Tibial artery (tissue), 4 donors: ENCODE measurements around the gene CST1.
"Not testable (repeated sequence)": the region's sequence is repeated elsewhere in the genome, so short reads cannot be mapped to it uniquely, and the experiment has no call there.

Experiments used
- DNase-seq, 2 donors: peaks; one replicate each; pipeline ENCODE4 v3.0.0-alpha.2; 2019
- H3K27ac ChIP-seq, 2 donors: fragments of 200-600 bp; sonication (generic) in 1 of 2; 1 replicate in 1 of 2; 2 replicates in 1 of 2; pipeline ENCODE4 v1.5.1; 2018 to 2019; ENCODE audit warnings: mild to moderate bottlenecking in 1 of 2
- H3K27me3 ChIP-seq, 2 donors: fragments of 200-600 bp; sonication (generic) in 1 of 2; one replicate each; pipeline versions ENCODE4 v1.5.1 to v1.6.0; 2016 to 2019
- H3K36me3 ChIP-seq, 3 donors: fragments of 200-600 bp; sonication (generic) in 2 of 3; one replicate each; pipeline ENCODE4 v1.5.1; 2016 to 2019; ENCODE audit warnings: mild to moderate bottlenecking in 2 of 3
- H3K4me1 ChIP-seq, 4 donors: fragments of 200-600 bp; sonication (generic) in 2 of 4; 1 replicate in 3 of 4; 2 replicates in 1 of 4; pipeline ENCODE4 v1.5.1; 2016 to 2019
- H3K4me3 ChIP-seq, 2 donors: fragments of 200-600 bp; sonication (generic) in 1 of 2; 1 replicate in 1 of 2; 2 replicates in 1 of 2; pipeline ENCODE4 v1.5.1; 2018 to 2019; ENCODE audit warnings: mild to moderate bottlenecking in 2 of 2
- H3K9me3 ChIP-seq, 3 donors: fragments of 200-600 bp; sonication (generic) in 1 of 3; one replicate each; pipeline ENCODE4 v1.5.1; 2016 to 2019
- intact Hi-C: fragments of 100-400 bp; cut with DNase I; formaldehyde crosslinking; loops from one replicate; pipeline ENCODE4 v1.15.0; 2023; ENCODE audit warnings: low total_unique reads
- TF ChIP-seq, protein P1 (sequence below), 2 experiments: fragments of 200-600 bp in 1 of 2; fragments of 450-650 bp in 1 of 2; IDR thresholded peaks; one replicate each; pipeline ENCODE4 v1.5.1; 2017 to 2019; ENCODE audit warnings: antibody characterized with exemption in 2 of 2, mild to moderate bottlenecking in 1 of 2, moderate library complexity in 1 of 2

CST1 gene

DNA sequence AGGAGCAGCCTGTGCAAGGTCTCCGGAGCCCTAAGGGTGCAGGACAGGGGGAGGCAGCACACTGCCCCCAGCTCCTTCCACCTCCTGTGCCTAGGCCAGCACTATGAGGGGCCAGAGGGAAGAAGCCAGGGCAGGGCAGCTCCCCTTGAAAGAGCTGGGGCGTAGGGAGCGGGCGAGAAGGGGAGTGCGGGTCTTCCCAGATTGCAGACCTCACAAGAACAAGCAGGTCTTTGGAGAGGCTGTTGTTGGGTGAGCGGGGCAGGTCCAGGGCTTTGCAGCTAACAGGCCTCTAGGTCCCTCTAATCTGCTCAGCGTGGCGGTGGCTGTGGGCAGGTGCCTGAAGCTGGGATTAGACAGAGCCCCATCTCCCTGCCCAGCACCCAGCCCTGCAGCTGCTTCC lies 22.4 kb upstream of the CST1 start:
- TF ChIP-seq, protein P1, sequence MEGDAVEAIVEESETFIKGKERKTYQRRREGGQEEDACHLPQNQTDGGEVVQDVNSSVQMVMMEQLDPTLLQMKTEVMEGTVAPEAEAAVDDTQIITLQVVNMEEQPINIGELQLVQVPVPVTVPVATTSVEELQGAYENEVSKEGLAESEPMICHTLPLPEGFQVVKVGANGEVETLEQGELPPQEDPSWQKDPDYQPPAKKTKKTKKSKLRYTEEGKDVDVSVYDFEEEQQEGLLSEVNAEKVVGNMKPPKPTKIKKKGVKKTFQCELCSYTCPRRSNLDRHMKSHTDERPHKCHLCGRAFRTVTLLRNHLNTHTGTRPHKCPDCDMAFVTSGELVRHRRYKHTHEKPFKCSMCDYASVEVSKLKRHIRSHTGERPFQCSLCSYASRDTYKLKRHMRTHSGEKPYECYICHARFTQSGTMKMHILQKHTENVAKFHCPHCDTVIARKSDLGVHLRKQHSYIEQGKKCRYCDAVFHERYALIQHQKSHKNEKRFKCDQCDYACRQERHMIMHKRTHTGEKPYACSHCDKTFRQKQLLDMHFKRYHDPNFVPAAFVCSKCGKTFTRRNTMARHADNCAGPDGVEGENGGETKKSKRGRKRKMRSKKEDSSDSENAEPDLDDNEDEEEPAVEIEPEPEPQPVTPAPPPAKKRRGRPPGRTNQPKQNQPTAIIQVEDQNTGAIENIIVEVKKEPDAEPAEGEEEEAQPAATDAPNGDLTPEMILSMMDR (IDR thresholded peaks at IDR 0.05) = no peak
- no peak overlapping the region for H3K4me3 ChIP-seq
- no peaks in the 10 kb centered on the region for H3K9me3 ChIP-seq
- intact Hi-C loops = no loop called here
- H3K36me3 ChIP-seq = no peaks in the 10 kb centered on the region
- H3K27ac ChIP-seq = no peak overlapping the region
- DNase-seq = no peak
- H3K27me3 ChIP-seq = no peaks in the 10 kb centered on the region
- H3K4me1 ChIP-seq = no peaks in the 10 kb centered on the region

DNA sequence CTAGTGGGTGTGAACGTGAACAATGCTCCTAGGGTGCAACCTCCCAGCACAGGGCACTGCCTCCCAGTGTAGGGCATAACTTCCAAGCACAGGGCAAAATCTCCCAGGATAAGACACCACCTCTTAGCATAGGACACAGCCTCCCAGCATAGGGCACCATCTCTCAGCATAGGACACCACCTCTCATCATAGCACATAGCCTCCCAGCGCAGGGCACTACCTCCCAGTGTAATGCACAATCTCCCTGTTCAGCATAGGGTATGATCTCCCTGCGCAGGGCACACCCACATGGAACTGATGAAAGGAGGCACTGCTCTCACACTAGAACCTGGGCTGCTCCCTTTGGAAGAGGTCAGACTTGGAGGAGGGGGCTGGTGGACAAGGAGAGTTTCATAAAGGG lies 21.3 kb upstream of the CST1 start:
- Histone ChIP-seq H3K36me3 (no peaks in the 10 kb centered on the region), H3K4me1 (no peaks in the 10 kb centered on the region), H3K27me3 (no peaks in the 10 kb centered on the region), H3K27ac (no peak overlapping the region), H3K9me3 (no peaks in the 10 kb centered on the region), H3K4me3 (no peak overlapping the region)
- TF ChIP-seq, protein P1 (IDR thresholded peaks at IDR 0.05) = no peak
- intact Hi-C loops = no loop called here
- no peak for DNase-seq

DNA sequence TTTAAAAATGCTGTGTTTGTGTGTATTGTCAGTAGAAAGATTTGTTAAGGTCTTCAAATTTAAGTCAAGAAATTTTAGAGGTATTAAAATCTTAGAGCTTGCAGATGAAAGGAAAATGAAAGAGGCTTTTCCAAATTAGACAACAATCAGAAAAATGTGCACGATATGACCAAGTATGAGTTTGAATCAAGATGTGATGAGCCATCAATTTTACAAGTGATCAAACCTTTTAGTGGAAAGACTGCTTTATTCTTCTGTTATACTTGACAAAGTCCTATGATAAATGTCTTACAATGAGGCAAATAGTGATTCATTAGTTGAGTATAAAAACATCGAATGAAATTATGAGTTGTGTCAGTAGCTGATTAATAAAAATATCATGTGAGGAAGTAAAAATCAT lies 19.6 kb upstream of the CST1 start:
- Histone ChIP-seq H3K36me3 (no peaks in the 10 kb centered on the region), H3K9me3 (no peaks in the 10 kb centered on the region), H3K27me3 (no peaks in the 10 kb centered on the region), H3K4me3 (no peak overlapping the region), H3K27ac (no peak overlapping the region), H3K4me1 (no peaks in the 10 kb centered on the region)
- TF ChIP-seq, protein P1 (IDR thresholded peaks at IDR 0.05) = no peak
- intact Hi-C loops = no loop called here
- DNase-seq = no peak

DNA sequence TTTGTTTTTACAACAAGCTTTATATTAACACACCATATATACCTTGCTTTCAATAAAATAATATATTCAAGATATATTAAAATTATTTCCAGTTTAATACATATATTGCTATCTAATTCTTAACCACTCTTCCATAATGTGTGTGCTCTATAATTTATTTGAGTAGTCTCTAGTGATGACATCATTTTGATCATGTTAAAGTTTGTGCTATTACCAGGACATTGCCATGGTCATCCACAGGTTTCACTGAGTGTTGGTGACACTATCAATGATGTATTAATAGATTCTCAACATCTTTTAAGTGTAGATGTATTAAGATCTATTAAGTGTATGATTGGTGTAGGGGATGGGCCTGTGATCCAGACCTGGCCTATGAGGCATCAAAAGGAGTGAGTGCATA lies 17.8 kb upstream of the CST1 start:
- intact Hi-C loops, H3K9me3 ChIP-seq, H3K4me1 ChIP-seq, H3K27me3 ChIP-seq, H3K36me3 ChIP-seq, H3K4me3 ChIP-seq, H3K27ac ChIP-seq, DNase-seq: not testable (repeated sequence)

DNA sequence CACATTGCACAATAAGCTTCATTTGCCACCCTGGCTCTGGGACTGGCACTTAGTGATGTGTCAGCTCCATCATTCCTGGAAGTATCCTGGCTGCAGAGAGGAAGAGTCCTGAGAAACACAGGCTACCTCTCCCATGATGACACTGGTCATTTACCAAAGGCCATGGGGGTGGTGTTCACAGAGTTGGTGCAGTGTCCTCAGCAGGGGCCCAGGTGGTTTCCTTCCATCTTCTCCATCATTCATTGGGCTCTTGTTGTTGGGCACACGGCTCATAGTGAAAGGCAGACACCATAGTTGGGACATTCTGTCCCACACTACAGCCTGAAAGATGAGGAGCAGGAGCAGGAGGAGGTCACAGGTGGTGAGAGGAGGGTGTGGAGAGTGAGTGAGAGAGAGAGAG lies 15.8 kb upstream of the CST1 start:
- Histone ChIP-seq H3K4me1 (no peaks in the 10 kb centered on the region), H3K27ac (no peak overlapping the region), H3K4me3 (no peak overlapping the region), H3K27me3 (no peaks in the 10 kb centered on the region), H3K36me3 (no peaks in the 10 kb centered on the region), H3K9me3 (no peaks in the 10 kb centered on the region)
- TF ChIP-seq, protein P1 (IDR thresholded peaks at IDR 0.05) = no peak
- intact Hi-C loops = no loop called here
- DNase-seq = no peak

DNA sequence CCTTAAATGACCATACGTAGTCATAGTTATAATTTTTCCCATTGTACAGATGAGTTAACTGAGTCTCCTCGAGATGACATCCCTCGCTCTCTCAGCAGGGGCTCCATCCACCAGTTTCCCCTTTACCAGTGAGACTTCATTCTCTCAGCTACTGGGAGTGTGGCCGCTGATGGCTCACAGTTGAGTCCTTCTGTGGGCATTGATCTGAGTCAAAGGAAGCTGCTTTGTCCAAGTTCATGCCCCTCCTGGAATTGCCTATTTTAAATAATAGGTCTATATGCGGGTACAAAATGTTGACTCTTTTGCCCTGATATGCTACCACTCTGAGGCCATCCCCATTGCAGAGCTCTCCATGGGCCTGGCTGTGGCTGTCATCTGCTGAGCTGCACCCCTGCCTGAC lies 14.8 kb upstream of the CST1 start:
- DNase-seq = no peak
- H3K27me3 ChIP-seq = no peaks in the 10 kb centered on the region
- H3K9me3 ChIP-seq = no peaks in the 10 kb centered on the region
- H3K27ac ChIP-seq = no peak overlapping the region
- H3K4me1 ChIP-seq = no peaks in the 10 kb centered on the region
- no peaks in the 10 kb centered on the region for H3K36me3 ChIP-seq
- H3K4me3 ChIP-seq = no peak overlapping the region
- intact Hi-C loops = no loop called here
- TF ChIP-seq, protein P1 (IDR thresholded peaks at IDR 0.05) = no peak

DNA sequence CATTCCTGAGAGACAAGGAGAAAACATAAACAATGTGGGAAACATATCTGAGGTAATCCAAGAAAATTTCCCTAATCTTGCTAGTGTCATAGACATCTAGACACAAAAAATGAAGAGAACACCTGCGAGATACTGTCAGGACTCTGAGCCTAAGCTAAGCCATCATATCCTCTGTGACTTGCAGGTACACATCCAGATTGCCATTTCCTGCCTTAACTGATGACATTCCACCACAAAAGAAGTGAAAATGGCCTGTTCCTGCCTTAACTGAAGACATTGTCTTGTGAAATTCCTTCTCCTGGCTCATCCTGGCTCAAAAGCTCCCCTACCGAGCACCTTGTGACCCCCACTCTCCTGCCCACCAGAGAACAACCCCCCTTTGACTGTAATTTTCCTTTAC lies 13.9 kb upstream of the CST1 start:
- DNase-seq, H3K4me3 ChIP-seq, H3K36me3 ChIP-seq, H3K27ac ChIP-seq, H3K4me1 ChIP-seq, H3K9me3 ChIP-seq, intact Hi-C loops, H3K27me3 ChIP-seq: not testable (repeated sequence)
